Tibial nerve (tissue), 4 donors: ENCODE data around the gene PRKCSH.
"Not testable (repeated sequence)": the region's sequence is repeated elsewhere in the genome, so short reads cannot be mapped to it uniquely, and the experiment has no call there.

ENCODE experiments used
- CTCF ChIP-seq, 5 experiments: fragments of 200-600 bp in 3 of 5; fragments of 450-650 bp in 2 of 5; sonication (generic) in 3 of 5; IDR thresholded peaks; one replicate each; pipeline ENCODE4 v1.5.1; 2016 to 2019; ENCODE audit warnings: antibody characterized with exemption in 5 of 5, mild to moderate bottlenecking in 3 of 5, moderate library complexity in 2 of 5
- EP300 ChIP-seq, 2 donors: sonication (generic); formaldehyde crosslinking; IDR thresholded peaks; one replicate each; pipeline ENCODE4 v1.6.1; 2017; ENCODE audit warnings: antibody characterized with exemption in 2 of 2, mild to moderate bottlenecking in 1 of 2
- POLR2A ChIP-seq, 2 donors: fragments of 450-650 bp; IDR thresholded peaks; one replicate each; pipeline ENCODE4 v1.6.1; 2017; ENCODE audit warnings: antibody characterized with exemption in 2 of 2, mild to moderate bottlenecking in 2 of 2, moderate library complexity in 2 of 2

GRCh38 chr19:11406703-11407236 is 28.7 kb upstream of the PRKCSH start:
- not testable (repeated sequence) for TF ChIP-seq CTCF, POLR2A, EP300 (IDR thresholded peaks at IDR 0.05)
